DOHH2 (cell line): ENCODE measurements around the gene ZBTB40.

ENCODE experiments used
- EZH2phosphoT487 ChIP-seq: fragments of 200-600 bp; sonication (generic); IDR thresholded peaks from 2 replicates; pipeline ENCODE4 v1.6.1; 2017; ENCODE audit warnings: borderline replicate concordance, mild to moderate bottlenecking, antibody characterized with exemption, low read length, moderate library complexity, mixed read lengths
- TF ChIP-seq, protein P1 (sequence below): fragments of 200-600 bp; sonication (generic); IDR thresholded peaks from one replicate; pipeline ENCODE4 v1.5.1; 2014; ENCODE audit warnings: antibody characterized with exemption, mild to moderate bottlenecking, low read depth, low read length; ENCODE audit not compliant: poor library complexity, severe bottlenecking

DNA sequence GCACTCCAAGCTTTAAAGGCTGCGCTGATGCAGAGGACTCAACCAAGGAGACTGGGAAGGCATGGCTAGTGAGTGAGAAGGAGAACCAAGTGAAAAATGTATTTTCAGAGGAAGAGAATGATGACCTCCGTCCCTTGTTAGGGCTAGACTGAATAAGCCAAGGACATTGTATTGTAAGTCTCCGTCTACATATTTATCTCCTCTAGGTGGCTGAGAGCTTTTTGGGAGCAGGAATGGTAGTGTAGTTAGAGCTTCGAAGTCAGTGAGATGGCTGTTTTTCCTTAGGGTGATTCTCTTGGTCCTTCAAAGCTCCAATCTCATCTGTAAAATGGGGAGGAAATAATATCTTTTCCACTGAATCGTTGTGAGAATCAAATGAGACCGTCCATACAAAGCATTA, 37.6 kb downstream of the ZBTB40 start:
- TF ChIP-seq, protein P1, sequence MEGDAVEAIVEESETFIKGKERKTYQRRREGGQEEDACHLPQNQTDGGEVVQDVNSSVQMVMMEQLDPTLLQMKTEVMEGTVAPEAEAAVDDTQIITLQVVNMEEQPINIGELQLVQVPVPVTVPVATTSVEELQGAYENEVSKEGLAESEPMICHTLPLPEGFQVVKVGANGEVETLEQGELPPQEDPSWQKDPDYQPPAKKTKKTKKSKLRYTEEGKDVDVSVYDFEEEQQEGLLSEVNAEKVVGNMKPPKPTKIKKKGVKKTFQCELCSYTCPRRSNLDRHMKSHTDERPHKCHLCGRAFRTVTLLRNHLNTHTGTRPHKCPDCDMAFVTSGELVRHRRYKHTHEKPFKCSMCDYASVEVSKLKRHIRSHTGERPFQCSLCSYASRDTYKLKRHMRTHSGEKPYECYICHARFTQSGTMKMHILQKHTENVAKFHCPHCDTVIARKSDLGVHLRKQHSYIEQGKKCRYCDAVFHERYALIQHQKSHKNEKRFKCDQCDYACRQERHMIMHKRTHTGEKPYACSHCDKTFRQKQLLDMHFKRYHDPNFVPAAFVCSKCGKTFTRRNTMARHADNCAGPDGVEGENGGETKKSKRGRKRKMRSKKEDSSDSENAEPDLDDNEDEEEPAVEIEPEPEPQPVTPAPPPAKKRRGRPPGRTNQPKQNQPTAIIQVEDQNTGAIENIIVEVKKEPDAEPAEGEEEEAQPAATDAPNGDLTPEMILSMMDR, result no peak
- no peak for TF ChIP-seq EZH2phosphoT487
